Measurements from ENCODE around the gene PTPRM. TPM values are rescaled to one million over a fixed set of nuclear protein-coding genes. Genes with fewer than 3 reads are reported as not detected.

The PTPRM gene
- total and polyA plus RNA-seq, 3 donors from 2014 or later: 76.4 to 101 (median 94.6) TPM

DNA sequence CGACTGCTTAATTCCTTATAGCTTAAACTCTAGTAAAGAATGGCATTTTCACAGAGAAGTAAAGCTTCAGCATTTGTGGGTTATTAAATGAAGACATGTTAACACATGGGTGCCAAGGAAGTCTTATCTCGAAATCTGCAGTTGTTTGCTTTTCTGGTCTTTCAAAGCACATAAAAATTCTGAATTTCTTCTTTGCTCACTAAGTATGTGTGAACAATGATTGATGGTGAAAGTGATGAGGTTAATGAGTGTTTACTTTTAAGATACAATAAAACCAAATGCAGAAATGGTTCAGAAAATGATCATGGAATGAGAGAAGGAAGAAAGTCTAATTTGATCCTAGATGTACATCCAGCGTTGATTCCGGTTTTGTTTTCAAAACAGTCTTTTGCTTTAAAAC lies 807.6 kb downstream of the PTPRM start:
- H3K27ac ChIP-seq: no peak overlapping the region
- H3K36me3 ChIP-seq (ENCODE audit: low read depth, missing control alignments): no peaks in the 10 kb centered on the region
- 90 to 94% methylated on average over 4 of the region's 4 CpGs for WGBS, 2 donors
- TF ChIP-seq CTCF (IDR thresholded peaks at IDR 0.05) (no peak), POLR2A (IDR thresholded peaks at IDR 0.05) (no peak)
- no peaks in the 10 kb centered on the region for H3K9me3 ChIP-seq
- intact Hi-C loops (cut with DNase I; ENCODE audit: low total_unique reads): no loop called here
- H3K4me1 ChIP-seq: no peaks in the 10 kb centered on the region
- no peak for DNase-seq
- no peak overlapping the region for H3K4me3 ChIP-seq
- no peaks in the 10 kb centered on the region for H3K27me3 ChIP-seq

DNA sequence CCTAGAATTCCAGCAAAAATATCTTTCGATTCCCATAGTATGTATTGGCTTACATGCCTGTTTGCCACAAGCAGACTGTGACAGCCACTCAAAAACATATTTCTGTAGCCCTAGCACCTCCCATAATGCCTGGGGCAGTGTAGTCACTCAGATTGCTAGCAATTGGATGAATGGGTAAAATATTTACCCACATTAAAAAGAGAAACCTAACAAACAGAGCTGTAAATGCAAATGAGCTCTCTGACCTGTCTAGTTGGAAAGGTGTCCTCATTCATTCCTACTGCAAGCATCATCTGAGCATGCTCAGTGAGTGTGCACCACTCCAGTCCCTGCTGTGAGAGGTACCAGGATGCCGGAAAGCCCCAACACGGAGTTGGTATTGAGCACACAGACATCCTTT lies 808.1 kb downstream of the PTPRM start:
- Histone ChIP-seq H3K9me3 (no peaks in the 10 kb centered on the region), H3K4me1 (no peaks in the 10 kb centered on the region), H3K36me3 (ENCODE audit: low read depth, missing control alignments) (no peaks in the 10 kb centered on the region), H3K27me3 (no peaks in the 10 kb centered on the region), H3K27ac (no peak overlapping the region), H3K4me3 (no peak overlapping the region)
- intact Hi-C loops (cut with DNase I; ENCODE audit: low total_unique reads): no loop called here
- 90 to 92% methylated on average over 3 of the region's 3 CpGs for WGBS, 2 donors
- no peak for DNase-seq
- no peak for TF ChIP-seq POLR2A (IDR thresholded peaks at IDR 0.05)
- no peak for TF ChIP-seq CTCF (IDR thresholded peaks at IDR 0.05)

GRCh38 chr18:8376113-8376512 lies 809.0 kb downstream of the PTPRM start:
- 87 to 96% methylated on average over 3 to 7 of the region's 7 CpGs for WGBS, 2 donors
- no peak for DNase-seq
- H3K4me1 ChIP-seq: no peaks in the 10 kb centered on the region
- intact Hi-C loops (cut with DNase I; ENCODE audit: low total_unique reads): no loop called here
- H3K36me3 ChIP-seq (ENCODE audit: low read depth, missing control alignments): no peaks in the 10 kb centered on the region
- H3K27me3 ChIP-seq: no peaks in the 10 kb centered on the region
- no peak overlapping the region for H3K27ac ChIP-seq
- no peaks in the 10 kb centered on the region for H3K9me3 ChIP-seq
- no peak overlapping the region for H3K4me3 ChIP-seq
- TF ChIP-seq CTCF (IDR thresholded peaks at IDR 0.05) (no peak), POLR2A (IDR thresholded peaks at IDR 0.05) (no peak)

GRCh38 chr18:8379187-8379941 lies 812.2 kb downstream of the PTPRM start:
- TF ChIP-seq POLR2A (IDR thresholded peaks at IDR 0.05): no peak
- TF ChIP-seq CTCF (IDR thresholded peaks at IDR 0.05): no peak
- 94% methylated on average over 15 to 19 of the region's 19 CpGs for WGBS, 2 donors
- H3K27me3 ChIP-seq: no peaks in the 10 kb centered on the region
- no peaks in the 10 kb centered on the region for H3K36me3 ChIP-seq (ENCODE audit: low read depth, missing control alignments)
- H3K4me3 ChIP-seq: no peak overlapping the region
- intact Hi-C loops (cut with DNase I; ENCODE audit: low total_unique reads): no loop called here
- DNase-seq: no peak
- no peaks in the 10 kb centered on the region for H3K4me1 ChIP-seq
- no peaks in the 10 kb centered on the region for H3K9me3 ChIP-seq
- no peak overlapping the region for H3K27ac ChIP-seq

DNA sequence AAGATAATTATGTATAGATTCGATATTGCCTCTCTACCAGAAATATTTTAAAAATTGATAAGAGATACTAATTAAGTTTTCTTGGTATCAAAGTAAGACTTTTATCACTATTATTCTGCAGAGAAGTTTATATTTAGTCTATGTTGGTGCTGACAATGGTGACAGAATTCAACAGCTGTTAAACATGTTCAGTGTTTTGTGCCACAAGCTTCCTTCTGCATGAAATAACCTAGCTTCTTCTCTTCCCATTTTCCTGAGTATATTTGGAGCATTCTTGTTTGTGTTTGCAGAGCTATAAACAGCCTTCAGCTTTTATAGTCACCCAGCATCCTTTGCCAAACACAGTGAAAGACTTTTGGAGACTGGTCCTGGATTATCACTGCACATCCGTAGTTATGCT lies 812.9 kb downstream of the PTPRM start:
- no peaks in the 10 kb centered on the region for H3K36me3 ChIP-seq (ENCODE audit: low read depth, missing control alignments)

More for the DNA sequence above, 812.9 kb downstream of the PTPRM start:
- no peak for TF ChIP-seq POLR2A (IDR thresholded peaks at IDR 0.05)
- TF ChIP-seq CTCF (IDR thresholded peaks at IDR 0.05): no peak
- no peaks in the 10 kb centered on the region for H3K4me1 ChIP-seq
- no peaks in the 10 kb centered on the region for H3K27me3 ChIP-seq
- 85 to 88% methylated on average over 2 of the region's 2 CpGs for WGBS, 2 donors
- intact Hi-C loops (cut with DNase I; ENCODE audit: low total_unique reads): no loop called here
- no peak for DNase-seq
- H3K9me3 ChIP-seq: no peaks in the 10 kb centered on the region
- no peak overlapping the region for H3K4me3 ChIP-seq
- H3K27ac ChIP-seq: no peak overlapping the region
